Prostate gland (tissue), 2 donors: ENCODE data around the gene BRD3. TPM values are rescaled to one million over a fixed set of nuclear protein-coding genes. Genes with fewer than 3 reads are reported as not detected.

ENCODE experiments used
- DNase-seq: peaks from one replicate; pipeline ENCODE4 v3.0.0-alpha.2; 2019; ENCODE audit warnings: low spot score
- H3K27ac ChIP-seq, 2 donors: fragments of 200-600 bp; sonication (generic); 2 replicates each; pipeline ENCODE4 v1.5.1; 2017 to 2019
- H3K27me3 ChIP-seq: fragments of 200-600 bp; sonication (generic); replicated peaks from 2 replicates; pipeline ENCODE4 v1.5.1; 2019; ENCODE audit not compliant: insufficient read depth
- H3K36me3 ChIP-seq, 2 donors: fragments of 200-600 bp; sonication (generic); 1 replicate in 1 of 2; 2 replicates in 1 of 2; pipeline versions ENCODE4 v1.5.1 to v1.8.1; 2017 to 2019
- H3K4me1 ChIP-seq: fragments of 200-600 bp; sonication (generic); replicated peaks from 2 replicates; pipeline ENCODE4 v1.5.1; 2019
- H3K4me3 ChIP-seq, 2 donors: fragments of 200-600 bp; sonication (generic); 2 replicates each; pipeline ENCODE4 v1.5.1; 2017 to 2019
- H3K9me3 ChIP-seq: fragments of 200-600 bp; sonication (generic); 2 replicates; pipeline ENCODE4 v1.5.1; 2017
- POLR2A ChIP-seq: fragments of 450-650 bp; IDR thresholded peaks from one replicate; pipeline ENCODE4 v1.6.1; 2016; ENCODE audit warnings: antibody characterized with exemption, mild to moderate bottlenecking
- POLR2AphosphoS5 ChIP-seq: sonication (generic); formaldehyde crosslinking; IDR thresholded peaks from one replicate; pipeline ENCODE4 v1.6.1; 2017; ENCODE audit warnings: antibody characterized with exemption
- WGBS: methylation state at CpG from one replicate; pipeline ENCODE4 v1.1.5; 2018; 5-methylcytosine and 5-hydroxymethylcytosine counted together
- intact Hi-C: fragments of 100-400 bp; cut with DNase I; formaldehyde crosslinking; loops from one replicate; pipeline ENCODE4 v1.14.2; 2022
- total RNA-seq, 2 donors: library from RNA; depleted of rRNA; stranded (reverse); fragments of >200 nt; gene quantifications; one replicate each; pipeline ENCODE4 v1.1.0, GENCODE V29; 2016
- TF ChIP-seq, protein P1 (sequence below), 4 experiments: fragments of 200-600 bp in 2 of 4; fragments of 450-650 bp in 2 of 4; sonication (generic) in 2 of 4; IDR thresholded peaks; 1 replicate in 3 of 4; 2 replicates in 1 of 4; pipeline ENCODE4 v1.5.1; 2016 to 2019; ENCODE audit warnings: antibody characterized with exemption in 4 of 4, mild to moderate bottlenecking in 2 of 4, moderate library complexity in 2 of 4

Gene BRD3
- total RNA-seq, 2 donors from 2014 or later: 31.8 to 44.3 TPM

DNA sequence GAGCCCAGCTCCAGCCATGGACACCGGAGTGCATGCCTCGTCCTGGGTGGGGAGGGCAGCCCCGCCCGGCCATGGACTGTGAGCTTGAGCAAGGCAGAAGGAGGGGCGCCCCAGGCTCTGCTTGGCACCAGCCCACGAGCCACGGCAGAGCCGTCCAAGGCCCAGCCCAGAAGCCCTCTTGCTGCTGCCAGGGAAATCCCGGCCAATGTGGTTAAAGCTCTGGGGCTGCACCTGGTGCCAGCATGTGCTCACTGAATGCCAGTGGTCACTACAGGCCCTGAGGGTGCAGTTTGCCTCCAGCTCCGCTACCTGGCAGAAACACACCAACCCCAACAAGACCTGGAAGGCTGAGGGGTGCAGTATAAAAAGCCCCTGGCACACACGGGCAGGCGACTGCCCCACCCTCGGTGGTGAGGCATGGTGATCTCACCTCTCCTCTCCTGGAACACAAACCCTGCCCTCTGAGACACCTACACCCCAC lies 11.8 kb downstream of the BRD3 start:
- H3K27ac ChIP-seq: no peak overlapping the region
- H3K4me3 ChIP-seq: no peak overlapping the region
- H3K36me3 ChIP-seq: peaks cover 3 to 12% of the 10 kb centered on the region in 2 donors
- H3K4me1 ChIP-seq: peaks cover 37% of the 10 kb centered on the region
- DNase-seq: peak; percentile 72
- H3K27me3 ChIP-seq: no peaks in the 10 kb centered on the region
- TF ChIP-seq POLR2AphosphoS5 (peak; percentile 57), POLR2A (no peak)
- TF ChIP-seq, protein P1, sequence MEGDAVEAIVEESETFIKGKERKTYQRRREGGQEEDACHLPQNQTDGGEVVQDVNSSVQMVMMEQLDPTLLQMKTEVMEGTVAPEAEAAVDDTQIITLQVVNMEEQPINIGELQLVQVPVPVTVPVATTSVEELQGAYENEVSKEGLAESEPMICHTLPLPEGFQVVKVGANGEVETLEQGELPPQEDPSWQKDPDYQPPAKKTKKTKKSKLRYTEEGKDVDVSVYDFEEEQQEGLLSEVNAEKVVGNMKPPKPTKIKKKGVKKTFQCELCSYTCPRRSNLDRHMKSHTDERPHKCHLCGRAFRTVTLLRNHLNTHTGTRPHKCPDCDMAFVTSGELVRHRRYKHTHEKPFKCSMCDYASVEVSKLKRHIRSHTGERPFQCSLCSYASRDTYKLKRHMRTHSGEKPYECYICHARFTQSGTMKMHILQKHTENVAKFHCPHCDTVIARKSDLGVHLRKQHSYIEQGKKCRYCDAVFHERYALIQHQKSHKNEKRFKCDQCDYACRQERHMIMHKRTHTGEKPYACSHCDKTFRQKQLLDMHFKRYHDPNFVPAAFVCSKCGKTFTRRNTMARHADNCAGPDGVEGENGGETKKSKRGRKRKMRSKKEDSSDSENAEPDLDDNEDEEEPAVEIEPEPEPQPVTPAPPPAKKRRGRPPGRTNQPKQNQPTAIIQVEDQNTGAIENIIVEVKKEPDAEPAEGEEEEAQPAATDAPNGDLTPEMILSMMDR (IDR thresholded peaks at IDR 0.05): no peak
- no peaks in the 10 kb centered on the region for H3K9me3 ChIP-seq
- WGBS: 13% methylated on average over 13 of the region's 13 CpGs
- intact Hi-C loops: no loop called here

DNA sequence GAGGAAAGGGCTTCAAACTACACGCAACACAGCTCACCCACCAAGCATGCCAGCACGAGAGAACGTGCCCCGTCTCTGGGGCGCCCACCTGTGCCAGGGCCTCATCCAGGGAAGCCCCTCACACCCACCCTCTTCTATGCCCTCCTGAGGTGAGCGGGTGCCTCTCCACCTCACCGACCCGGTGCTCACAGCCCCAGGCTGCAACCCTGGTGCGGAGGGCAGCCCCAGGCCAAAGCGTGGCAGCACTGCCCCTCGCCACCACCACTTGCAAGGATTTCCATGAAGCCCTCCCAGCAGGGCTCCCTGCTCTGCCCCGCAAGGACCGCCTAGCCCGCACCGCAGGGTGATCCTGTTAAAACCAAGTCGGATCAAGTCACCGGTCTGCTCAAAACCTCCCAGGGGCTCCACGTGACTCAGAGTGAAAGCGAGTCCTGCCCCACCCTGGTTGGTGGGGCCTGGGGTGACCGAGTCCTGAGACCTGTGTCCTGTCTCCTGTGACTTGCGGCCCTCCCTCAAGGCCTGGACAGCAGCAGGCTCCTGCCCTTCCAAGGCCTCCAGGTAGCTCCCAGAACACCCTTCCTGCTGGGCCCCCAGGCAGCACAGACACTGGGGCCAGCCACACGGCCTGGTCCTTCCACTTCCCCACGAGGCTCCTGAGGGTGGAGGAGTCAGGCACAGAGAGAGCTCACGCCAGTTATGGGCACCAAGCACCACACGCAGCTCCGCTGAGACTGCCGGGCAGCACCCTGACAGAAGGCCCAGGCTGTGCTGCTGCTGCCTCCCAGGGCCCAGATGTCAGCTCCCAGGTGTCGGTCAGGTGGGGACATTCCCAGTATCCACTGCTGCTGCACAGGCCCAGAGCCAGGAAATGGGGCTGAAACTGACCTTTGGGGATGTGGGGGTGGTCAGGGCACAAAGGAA lies 12.7 kb downstream of the BRD3 start:
- peaks cover 4 to 12% of the 10 kb centered on the region in 2 donors for H3K36me3 ChIP-seq
- intact Hi-C loops: no loop called here
- WGBS: 82% methylated on average over 22 of the region's 28 CpGs
- no peak for DNase-seq
- H3K27ac ChIP-seq: no peak overlapping the region
- TF ChIP-seq, protein P1 (IDR thresholded peaks at IDR 0.05): no peak
- TF ChIP-seq POLR2A (no peak), POLR2AphosphoS5 (no peak)
- peaks cover 35% of the 10 kb centered on the region for H3K4me1 ChIP-seq
- H3K4me3 ChIP-seq: no peak overlapping the region
- H3K27me3 ChIP-seq: no peaks in the 10 kb centered on the region
- H3K9me3 ChIP-seq: no peaks in the 10 kb centered on the region

DNA sequence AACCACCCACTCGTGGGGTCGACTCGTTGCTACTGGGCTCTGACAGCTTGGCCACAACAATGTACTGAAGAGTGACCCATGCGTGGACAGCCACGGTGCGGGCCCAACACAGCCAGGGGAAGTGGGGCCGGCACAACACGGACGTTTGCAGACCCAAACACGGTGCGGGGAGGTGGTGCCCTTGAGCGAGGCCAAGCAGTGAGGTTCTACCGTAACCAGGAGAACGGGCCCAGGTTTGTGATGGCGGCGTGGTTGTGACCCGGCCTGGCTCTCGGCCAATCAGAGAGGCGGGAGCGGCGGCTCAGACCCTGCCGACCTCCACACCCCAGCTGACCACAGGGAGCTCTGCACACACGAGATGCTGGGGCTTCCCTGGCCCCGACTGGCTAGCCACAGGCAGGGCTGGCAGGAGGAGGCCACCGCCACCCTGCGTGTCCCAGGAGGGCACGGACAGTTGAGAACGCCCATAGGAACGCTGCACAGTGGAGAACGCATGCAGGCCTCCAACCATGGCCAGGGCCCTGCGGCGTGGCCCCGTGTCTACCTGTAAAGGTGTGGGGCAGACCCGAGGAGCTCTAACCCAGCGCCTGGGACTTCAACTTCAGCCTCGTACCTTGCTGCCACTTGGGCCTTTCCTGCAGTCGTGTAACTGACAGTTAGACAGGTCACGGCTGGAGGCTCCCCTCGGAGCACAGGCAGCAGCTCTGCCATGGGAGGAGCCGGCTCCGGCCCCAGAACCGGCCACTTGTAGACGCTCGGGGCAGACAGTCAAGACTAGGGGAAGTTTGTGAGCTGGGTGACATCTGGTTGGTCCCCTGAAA lies 13.7 kb downstream of the BRD3 start:
- intact Hi-C loops: no loop called here
- H3K4me1 ChIP-seq: peaks cover 34% of the 10 kb centered on the region

DNA sequence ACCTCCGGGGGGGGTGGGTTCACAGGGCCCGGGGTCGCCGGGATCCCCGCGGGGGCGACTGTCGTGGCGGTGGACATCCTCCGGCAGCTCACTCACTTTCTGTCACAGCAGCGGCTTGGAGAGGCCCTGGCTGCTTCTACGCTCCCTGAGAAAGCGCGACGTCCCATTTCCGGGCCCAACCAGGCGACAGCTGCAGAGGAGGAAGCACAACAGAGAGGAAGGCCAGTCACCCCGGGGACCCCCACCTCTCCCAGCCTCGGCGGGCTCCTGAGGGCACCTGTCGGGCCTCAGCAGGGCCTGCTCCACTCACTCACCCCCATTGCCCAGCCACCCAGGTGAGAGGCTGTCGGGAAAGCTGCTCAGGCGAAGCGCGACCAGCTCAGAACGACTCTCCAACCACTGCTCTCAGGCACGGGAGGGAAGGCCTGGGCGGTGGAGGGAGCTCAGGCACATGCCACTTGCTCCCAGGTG lies 14.4 kb downstream of the BRD3 start:
- H3K9me3 ChIP-seq: no peaks in the 10 kb centered on the region
- no peak for TF ChIP-seq POLR2A
- TF ChIP-seq, protein P1 (IDR thresholded peaks at IDR 0.05): no peak
- no peak for TF ChIP-seq POLR2AphosphoS5
- peaks cover 29% of the 10 kb centered on the region for H3K4me1 ChIP-seq
- intact Hi-C loops: no loop called here
- no peaks in the 10 kb centered on the region for H3K27me3 ChIP-seq
- H3K4me3 ChIP-seq: no peak overlapping the region
- DNase-seq: no peak
- H3K36me3 ChIP-seq: peaks cover 4 to 12% of the 10 kb centered on the region in 2 donors
- no peak overlapping the region for H3K27ac ChIP-seq
- 84% methylated on average over 26 of the region's 28 CpGs for WGBS

More for the DNA sequence above, 13.7 kb downstream of the BRD3 start:
- H3K9me3 ChIP-seq: no peaks in the 10 kb centered on the region
- H3K27ac ChIP-seq: no peak overlapping the region
- DNase-seq: no peak
- no peak overlapping the region for H3K4me3 ChIP-seq
- TF ChIP-seq, protein P1 (IDR thresholded peaks at IDR 0.05): no peak
- TF ChIP-seq POLR2AphosphoS5 (no peak), POLR2A (no peak)
- H3K27me3 ChIP-seq: no peaks in the 10 kb centered on the region
- WGBS: 83% methylated on average over 44 of the region's 44 CpGs
- H3K36me3 ChIP-seq: peaks cover 4 to 12% of the 10 kb centered on the region in 2 donors
